ENCODE measurements around the gene TRPC4AP. TPM values are rescaled to one million over a fixed set of nuclear protein-coding genes. Genes with fewer than 3 reads are reported as not detected.
"Not testable (repeated sequence)": the region's sequence is repeated elsewhere in the genome, so short reads cannot be mapped to it uniquely, and the experiment has no call there.

Gene TRPC4AP, protein sequence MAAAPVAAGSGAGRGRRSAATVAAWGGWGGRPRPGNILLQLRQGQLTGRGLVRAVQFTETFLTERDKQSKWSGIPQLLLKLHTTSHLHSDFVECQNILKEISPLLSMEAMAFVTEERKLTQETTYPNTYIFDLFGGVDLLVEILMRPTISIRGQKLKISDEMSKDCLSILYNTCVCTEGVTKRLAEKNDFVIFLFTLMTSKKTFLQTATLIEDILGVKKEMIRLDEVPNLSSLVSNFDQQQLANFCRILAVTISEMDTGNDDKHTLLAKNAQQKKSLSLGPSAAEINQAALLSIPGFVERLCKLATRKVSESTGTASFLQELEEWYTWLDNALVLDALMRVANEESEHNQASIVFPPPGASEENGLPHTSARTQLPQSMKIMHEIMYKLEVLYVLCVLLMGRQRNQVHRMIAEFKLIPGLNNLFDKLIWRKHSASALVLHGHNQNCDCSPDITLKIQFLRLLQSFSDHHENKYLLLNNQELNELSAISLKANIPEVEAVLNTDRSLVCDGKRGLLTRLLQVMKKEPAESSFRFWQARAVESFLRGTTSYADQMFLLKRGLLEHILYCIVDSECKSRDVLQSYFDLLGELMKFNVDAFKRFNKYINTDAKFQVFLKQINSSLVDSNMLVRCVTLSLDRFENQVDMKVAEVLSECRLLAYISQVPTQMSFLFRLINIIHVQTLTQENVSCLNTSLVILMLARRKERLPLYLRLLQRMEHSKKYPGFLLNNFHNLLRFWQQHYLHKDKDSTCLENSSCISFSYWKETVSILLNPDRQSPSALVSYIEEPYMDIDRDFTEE
- polyA plus RNA-seq (ENCODE audit: insufficient read depth in 1 of 5, insufficient read length in 5 of 5, low replicate concordance in 1 of 5), result 10 to 100 TPM; 60.6 to 69.3 (median 64.9) TPM
- long read RNA-seq, donor 1, transcript TRPC4AP-201 (19 exons, 3,226 nt), result major isoform, 10 of 16 reads
- long read RNA-seq, donor 1, transcript TRPC4AP-202 (19 exons, 3,138 nt), result minor isoform, 6 of 16 reads
- long read RNA-seq, donor 1, partial matches to known transcripts, result 0 of 16 reads
- long read RNA-seq, donor 1, other reads (novel, unspliced or antisense), result 0 of 16 reads
- long read RNA-seq, donor 2, transcript TRPC4AP-202 (19 exons, 3,138 nt), result minor isoform, 5 of 22 reads
- long read RNA-seq, donor 2, transcript TRPC4AP-201 (19 exons, 3,226 nt), result major isoform, 17 of 22 reads
- long read RNA-seq, donor 2, partial matches to known transcripts, result 0 of 22 reads
- long read RNA-seq, donor 2, other reads (novel, unspliced or antisense), result 0 of 22 reads
- long read RNA-seq, donor 3, transcript TRPC4AP-201 (19 exons, 3,226 nt), result major isoform, 9 of 15 reads
- long read RNA-seq, donor 3, transcript TRPC4AP-202 (19 exons, 3,138 nt), result minor isoform, 6 of 15 reads
- long read RNA-seq, donor 3, partial matches to known transcripts, result 0 of 15 reads
- long read RNA-seq, donor 3, other reads (novel, unspliced or antisense), result 0 of 15 reads
- long read RNA-seq, donor 4, transcript TRPC4AP-201 (19 exons, 3,226 nt), result major isoform, 8 of 22 reads
- long read RNA-seq, donor 4, partial matches to known transcripts, result 10 of 22 reads
- long read RNA-seq, donor 4, other reads (novel, unspliced or antisense), result 0 of 22 reads
- long read RNA-seq, donor 5, transcript TRPC4AP-201 (19 exons, 3,226 nt), result major isoform, 9 of 10 reads
- long read RNA-seq, donor 5, partial matches to known transcripts, result 0 of 10 reads
- long read RNA-seq, donor 5, other reads (novel, unspliced or antisense), result 0 of 10 reads
- long read RNA-seq, donor 6, transcript TRPC4AP-201 (19 exons, 3,226 nt), result major isoform, 14 of 20 reads
- long read RNA-seq, donor 6, transcript TRPC4AP-202 (19 exons, 3,138 nt), result minor isoform, 6 of 20 reads
- long read RNA-seq, donor 6, partial matches to known transcripts, result 0 of 20 reads
- long read RNA-seq, donor 6, other reads (novel, unspliced or antisense), result 0 of 20 reads
- long read RNA-seq, donor 7, transcript TRPC4AP-201 (19 exons, 3,226 nt), result major isoform, 9 of 10 reads
- long read RNA-seq, donor 7, partial matches to known transcripts, result 0 of 10 reads
- long read RNA-seq, donor 7, other reads (novel, unspliced or antisense), result 0 of 10 reads
- long read RNA-seq, donor 8, transcript TRPC4AP-201 (19 exons, 3,226 nt), result major isoform, 6 of 11 reads
- long read RNA-seq, donor 8, transcript TRPC4AP-202 (19 exons, 3,138 nt), result minor isoform, 5 of 11 reads
- long read RNA-seq, donor 8, partial matches to known transcripts, result 0 of 11 reads
- long read RNA-seq, donor 8, other reads (novel, unspliced or antisense), result 0 of 11 reads

DNA sequence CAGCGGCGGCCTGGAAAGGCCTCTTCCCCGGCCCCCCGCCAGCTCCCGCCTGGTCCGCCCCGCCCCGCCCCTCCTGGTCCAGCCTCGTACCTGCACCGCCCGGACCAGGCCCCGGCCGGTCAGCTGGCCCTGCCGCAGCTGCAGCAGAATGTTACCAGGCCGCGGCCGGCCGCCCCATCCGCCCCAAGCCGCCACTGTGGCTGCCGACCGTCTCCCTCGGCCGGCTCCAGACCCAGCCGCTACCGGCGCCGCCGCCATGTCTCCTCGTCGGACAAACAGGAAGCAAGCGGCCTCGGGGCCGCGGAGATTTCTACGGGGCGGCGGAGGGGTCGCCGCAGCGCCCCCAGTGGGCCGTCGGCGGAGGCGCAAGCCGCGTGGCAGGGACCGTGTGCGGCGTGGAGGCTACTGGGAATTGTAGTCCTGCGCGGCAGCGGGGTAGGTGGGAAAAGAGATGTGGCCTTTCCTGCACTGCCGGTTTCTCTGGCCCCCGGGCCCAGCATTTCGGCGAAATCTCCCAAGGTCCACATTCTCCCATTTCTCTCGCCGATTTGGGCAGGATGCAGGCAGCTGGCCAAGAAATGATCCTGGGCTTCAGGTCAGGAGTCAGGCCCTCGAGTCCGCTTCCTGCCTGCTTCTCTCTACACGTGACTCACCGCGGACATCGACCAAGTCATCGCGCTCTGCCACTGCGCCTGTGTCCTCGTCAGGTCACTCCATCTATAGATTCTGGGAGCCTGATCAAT lies at the start of gene TRPC4AP:
TRPC4AP (minus strand) TSS at position 284 of the 743 bp plus-strand sequence; CDS start at position 258, 26 bp downstream.
- peak; percentile 92 for DNase-seq

DNA sequence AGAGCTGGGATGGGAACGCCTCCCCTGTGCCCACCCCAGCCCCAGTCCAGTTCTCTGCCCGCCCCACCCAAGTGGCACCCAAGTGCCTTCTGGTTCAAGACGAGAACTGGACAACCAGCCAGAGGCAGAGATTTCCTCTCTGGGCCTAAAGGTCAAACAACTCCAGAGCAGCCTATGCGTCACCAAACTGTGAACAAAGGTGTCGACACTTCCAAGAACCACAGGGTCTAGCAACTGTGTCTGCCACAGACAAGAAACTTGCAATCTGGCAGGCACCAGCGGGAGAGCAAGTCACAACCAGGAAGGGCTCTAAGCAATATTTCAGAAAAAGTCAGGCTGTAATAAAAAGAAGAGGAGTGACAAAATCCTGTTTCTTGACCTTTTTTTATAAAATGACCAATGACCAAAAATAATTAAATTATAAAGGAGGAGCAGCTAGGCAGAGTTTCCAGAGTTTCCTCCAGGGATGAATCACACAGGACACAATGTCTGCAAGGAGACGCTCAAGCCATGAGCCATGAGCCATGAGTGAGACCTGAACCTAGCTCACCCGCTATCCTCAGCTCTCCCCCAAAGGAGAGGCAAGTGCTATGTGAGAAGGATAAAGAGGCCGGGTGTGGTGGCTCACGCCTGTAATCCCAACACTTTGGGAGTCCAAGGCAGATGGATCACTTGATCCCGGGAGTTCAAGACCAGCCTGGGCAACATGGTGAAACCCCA lies 43.4 kb upstream of the TRPC4AP start:
- no peak for DNase-seq

- DNase-seq, result no peak
Observed at GRCh38 chr20:35134880-35135279, 42.3 kb upstream of the TRPC4AP start.

DNA sequence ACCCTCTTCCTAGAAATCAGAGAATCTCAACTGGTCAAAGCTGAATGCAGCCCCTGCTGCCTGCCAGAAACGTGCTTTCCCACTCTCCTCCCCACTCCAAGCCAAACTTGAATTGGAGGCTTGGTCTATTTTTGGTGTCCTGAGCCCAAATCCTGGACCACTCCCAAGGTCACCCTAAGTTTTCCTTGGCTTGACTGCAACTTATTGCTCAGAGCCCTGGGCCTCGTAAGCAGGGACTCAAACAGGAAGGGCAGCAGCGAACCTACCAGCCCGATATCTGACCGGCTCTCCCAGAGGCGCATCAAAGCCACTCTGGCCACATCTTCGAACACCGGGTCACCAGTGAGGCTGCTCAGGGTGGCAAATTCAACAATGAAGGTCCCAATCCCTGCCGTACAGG lies 41.9 kb upstream of the TRPC4AP start:
- no peak for DNase-seq

DNA sequence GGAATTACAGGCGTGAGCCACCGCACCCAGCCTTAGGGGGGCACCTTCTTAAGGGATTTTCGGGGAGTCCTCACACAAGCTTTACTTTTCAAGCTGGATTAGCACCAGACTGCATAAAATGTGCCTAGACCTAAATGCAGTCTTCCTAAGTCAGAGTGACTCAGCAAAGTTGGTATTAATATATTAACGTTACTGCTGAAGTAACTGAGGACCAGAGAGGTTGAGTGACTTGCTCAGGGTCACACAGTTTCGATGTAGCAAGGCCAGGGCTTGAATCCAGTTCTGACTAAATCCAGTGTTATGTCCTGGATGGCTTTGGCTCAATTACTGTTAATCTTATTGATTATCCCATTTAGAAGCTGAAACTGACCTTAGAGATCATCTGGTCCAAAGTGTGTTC lies 41.1 kb upstream of the TRPC4AP start:
- no peak for DNase-seq

GRCh38 chr20:35133031-35133430 lies 40.4 kb upstream of the TRPC4AP start:
- no peak for DNase-seq

GRCh38 chr20:35131934-35132333 lies 39.3 kb upstream of the TRPC4AP start:
- DNase-seq, result no peak

DNA sequence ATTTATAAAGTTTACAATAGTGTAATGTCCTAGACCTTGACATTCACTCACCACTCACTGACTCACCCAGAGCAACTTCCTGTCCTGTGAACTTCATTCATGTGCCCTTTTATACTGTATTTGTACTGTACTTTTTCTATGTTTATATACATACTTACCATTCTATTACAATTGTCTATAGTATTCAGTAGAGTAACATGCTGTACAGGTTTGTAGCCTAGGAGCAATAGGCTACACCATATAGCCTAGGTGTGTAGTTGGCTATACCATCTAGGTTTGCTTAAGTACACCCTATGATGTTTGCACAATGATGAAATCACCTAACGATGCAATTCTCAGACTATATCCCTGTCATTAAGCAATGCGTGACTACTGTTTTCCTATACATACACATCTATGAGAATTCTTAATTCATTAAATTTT lies 37.1 kb upstream of the TRPC4AP start:
- DNase-seq, result no peak

GRCh38 chr20:35125753-35126152 lies 33.1 kb upstream of the TRPC4AP start:
- DNase-seq, result no peak

DNA sequence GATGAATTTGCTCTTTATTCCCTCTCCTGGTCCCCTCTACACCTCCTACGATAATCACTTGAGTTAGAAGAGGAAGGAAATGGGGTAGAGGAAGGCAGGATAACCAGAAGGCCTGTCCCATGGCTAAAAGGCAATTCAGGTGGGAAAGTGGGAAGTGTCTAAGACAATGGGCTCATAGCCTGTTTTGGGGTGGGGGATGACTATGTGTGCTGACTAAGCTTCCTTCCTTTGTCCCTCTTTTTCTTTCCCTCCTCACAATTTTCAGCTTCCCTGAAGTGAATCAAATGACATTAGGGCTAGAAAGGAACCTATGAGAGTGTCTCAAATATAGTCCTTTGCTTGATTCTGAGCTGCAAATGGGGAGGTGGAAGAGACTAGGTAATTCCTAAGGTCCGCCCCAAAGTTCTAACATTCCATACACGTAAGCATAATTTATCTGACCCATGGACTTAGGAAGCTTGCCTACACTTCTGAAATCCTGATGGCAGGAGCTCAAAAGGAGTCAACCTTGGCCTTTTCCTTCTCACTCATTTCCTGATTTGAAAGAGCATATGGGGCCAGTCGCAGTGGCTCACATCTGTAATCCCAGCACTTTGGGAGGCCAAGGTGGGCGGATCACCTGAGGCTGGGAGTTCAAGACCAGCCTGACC lies 30.3 kb upstream of the TRPC4AP start:
- no peak for DNase-seq

- no peak for DNase-seq
Observed at GRCh38 chr20:35121186-35121585, 28.6 kb upstream of the TRPC4AP start.

GRCh38 chr20:35120012-35120701 lies 27.6 kb upstream of the TRPC4AP start:
- no peak for DNase-seq

DNA sequence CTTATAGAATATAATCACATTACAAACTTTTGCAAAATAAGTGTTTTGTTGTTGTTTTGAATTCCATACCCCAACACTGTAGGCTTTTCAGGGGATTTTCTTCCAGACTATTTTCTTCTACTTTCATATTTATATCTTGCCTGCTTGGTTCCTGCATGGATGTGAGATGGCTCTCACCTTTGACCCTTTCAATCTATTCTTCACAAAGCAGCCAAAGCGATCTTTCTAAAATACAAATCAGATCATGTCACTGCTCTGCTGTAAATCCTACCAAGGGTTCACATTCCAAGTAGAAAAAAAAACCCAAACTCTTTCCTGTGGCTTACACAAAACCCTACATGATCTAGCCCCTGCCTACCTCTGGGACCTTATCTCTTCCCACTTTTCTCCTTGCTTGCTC lies 25.0 kb upstream of the TRPC4AP start:
- DNase-seq, result no peak

DNA sequence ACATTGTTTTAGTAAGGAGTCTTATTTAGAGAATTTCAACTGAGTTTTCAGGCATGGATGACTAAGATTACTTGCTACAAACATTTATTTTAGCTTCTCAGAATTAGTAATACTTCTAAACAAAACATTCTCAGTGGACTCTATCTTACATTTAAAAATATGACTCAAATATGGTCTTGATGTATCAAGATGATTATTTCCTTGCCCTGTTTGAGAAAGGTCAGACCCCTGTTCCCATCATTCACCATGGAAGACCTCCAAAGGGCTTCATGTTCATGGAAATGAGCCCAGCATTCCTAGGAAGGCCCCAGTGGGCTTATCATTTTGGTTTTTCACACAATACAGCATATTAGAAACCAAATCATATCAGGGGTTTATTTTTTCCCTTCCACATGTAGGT lies 24.6 kb upstream of the TRPC4AP start:
- no peak for DNase-seq

GRCh38 chr20:35116258-35116657 lies 23.7 kb upstream of the TRPC4AP start:
- DNase-seq, result no peak

DNA sequence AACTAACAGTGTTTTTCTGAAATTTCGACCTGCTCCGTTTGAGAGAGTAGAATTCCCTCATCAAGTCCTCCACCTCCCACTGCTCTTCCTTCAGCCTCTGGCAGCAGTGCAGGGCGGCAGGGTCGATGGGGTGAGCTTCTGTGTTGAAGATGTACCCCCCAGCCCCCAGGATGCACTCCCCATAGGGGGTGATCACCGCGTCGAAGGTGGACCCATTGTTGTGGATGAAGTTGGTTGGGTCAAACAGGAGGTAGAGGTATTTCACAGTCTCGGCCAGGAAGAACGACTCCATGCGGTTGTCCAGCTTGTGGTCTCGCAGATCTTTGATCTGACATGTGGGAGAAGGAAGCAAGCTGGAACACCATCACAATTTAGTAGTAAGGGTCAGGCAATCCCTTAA lies 23.0 kb upstream of the TRPC4AP start:
- no peak for DNase-seq

DNA sequence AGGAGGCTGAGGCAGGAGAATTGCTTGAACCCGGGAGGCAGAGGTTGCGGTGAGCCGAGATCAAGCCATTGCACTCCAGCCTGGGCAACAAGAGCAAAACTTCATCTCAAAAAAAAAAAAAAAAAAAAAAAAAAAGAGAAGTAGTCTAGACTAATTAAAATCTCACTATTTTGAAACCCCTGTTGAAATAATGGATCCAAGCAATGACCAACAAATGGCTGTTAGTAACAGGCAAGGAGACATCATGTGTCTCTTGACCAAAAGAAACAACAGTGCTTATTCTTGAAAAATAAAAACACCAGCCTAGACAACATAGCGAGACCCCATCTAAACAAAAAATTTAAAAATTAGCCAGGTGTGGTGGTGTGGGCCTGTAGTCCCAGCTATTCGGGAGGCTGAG lies 19.7 kb upstream of the TRPC4AP start:
- DNase-seq, result not testable (repeated sequence)
